ENCODE measurements around the gene FGD4.

Gene FGD4

DNA sequence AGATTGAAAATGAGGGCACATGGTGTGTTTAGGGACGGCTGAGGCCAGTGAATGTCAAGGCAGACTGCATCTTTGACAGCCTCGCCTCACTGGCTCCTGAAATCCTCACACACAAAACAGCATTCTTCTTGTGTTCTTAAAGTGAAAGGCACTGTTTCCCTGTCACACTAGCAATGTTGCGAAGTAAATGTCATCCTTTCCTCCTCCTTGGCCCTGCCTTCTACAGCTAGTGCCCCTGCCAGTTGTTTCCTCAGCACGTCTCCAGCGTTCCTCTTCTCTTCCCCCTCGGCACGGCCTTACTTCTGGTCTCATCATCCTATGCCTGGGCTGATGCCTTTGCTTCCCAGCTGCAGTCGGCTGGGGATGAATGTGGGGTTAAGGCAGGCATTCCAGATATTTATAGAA is 150.3 kb downstream of the FGD4 start:
- TF ChIP-seq, protein P1, sequence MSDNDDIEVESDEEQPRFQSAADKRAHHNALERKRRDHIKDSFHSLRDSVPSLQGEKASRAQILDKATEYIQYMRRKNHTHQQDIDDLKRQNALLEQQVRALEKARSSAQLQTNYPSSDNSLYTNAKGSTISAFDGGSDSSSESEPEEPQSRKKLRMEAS (IDR thresholded peaks at IDR 0.05) = no peak
- TF ChIP-seq, protein P2, sequence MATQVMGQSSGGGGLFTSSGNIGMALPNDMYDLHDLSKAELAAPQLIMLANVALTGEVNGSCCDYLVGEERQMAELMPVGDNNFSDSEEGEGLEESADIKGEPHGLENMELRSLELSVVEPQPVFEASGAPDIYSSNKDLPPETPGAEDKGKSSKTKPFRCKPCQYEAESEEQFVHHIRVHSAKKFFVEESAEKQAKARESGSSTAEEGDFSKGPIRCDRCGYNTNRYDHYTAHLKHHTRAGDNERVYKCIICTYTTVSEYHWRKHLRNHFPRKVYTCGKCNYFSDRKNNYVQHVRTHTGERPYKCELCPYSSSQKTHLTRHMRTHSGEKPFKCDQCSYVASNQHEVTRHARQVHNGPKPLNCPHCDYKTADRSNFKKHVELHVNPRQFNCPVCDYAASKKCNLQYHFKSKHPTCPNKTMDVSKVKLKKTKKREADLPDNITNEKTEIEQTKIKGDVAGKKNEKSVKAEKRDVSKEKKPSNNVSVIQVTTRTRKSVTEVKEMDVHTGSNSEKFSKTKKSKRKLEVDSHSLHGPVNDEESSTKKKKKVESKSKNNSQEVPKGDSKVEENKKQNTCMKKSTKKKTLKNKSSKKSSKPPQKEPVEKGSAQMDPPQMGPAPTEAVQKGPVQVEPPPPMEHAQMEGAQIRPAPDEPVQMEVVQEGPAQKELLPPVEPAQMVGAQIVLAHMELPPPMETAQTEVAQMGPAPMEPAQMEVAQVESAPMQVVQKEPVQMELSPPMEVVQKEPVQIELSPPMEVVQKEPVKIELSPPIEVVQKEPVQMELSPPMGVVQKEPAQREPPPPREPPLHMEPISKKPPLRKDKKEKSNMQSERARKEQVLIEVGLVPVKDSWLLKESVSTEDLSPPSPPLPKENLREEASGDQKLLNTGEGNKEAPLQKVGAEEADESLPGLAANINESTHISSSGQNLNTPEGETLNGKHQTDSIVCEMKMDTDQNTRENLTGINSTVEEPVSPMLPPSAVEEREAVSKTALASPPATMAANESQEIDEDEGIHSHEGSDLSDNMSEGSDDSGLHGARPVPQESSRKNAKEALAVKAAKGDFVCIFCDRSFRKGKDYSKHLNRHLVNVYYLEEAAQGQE (IDR thresholded peaks at IDR 0.05; ENCODE audit: low read depth) = no peak
- no peak for TF ChIP-seq TCF12 (IDR thresholded peaks at IDR 0.05; ENCODE audit: low read depth)
- TF ChIP-seq EP300 (IDR thresholded peaks at IDR 0.05; ENCODE audit: borderline replicate concordance) = no peak
- no peak for TF ChIP-seq TEAD4 (IDR thresholded peaks at IDR 0.05)
- no peak for TF ChIP-seq NFIC (IDR thresholded peaks at IDR 0.05)
- no peak for TF ChIP-seq ZBTB7A (IDR thresholded peaks at IDR 0.05; ENCODE audit: low read depth)
- no peak for TF ChIP-seq TAF1 (IDR thresholded peaks at IDR 0.05; ENCODE audit: low read depth)
- no peak for TF ChIP-seq YY1 (IDR thresholded peaks at IDR 0.05; ENCODE audit: low read depth)
- TF ChIP-seq, protein P3, sequence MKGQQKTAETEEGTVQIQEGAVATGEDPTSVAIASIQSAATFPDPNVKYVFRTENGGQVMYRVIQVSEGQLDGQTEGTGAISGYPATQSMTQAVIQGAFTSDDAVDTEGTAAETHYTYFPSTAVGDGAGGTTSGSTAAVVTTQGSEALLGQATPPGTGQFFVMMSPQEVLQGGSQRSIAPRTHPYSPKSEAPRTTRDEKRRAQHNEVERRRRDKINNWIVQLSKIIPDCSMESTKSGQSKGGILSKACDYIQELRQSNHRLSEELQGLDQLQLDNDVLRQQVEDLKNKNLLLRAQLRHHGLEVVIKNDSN (IDR thresholded peaks at IDR 0.05) = no peak
- TF ChIP-seq FOXM1 (IDR thresholded peaks at IDR 0.05; ENCODE audit: borderline replicate concordance, low read depth) = no peak
- TF ChIP-seq RAD21 (IDR thresholded peaks at IDR 0.05; ENCODE audit: low read depth) = no peak
- TF ChIP-seq CREB1 (IDR thresholded peaks at IDR 0.05; ENCODE audit: low read depth) = no peak
- TF ChIP-seq EGR1 (IDR thresholded peaks at IDR 0.05) = no peak
- TF ChIP-seq CEBPB (IDR thresholded peaks at IDR 0.05) = no peak

DNA sequence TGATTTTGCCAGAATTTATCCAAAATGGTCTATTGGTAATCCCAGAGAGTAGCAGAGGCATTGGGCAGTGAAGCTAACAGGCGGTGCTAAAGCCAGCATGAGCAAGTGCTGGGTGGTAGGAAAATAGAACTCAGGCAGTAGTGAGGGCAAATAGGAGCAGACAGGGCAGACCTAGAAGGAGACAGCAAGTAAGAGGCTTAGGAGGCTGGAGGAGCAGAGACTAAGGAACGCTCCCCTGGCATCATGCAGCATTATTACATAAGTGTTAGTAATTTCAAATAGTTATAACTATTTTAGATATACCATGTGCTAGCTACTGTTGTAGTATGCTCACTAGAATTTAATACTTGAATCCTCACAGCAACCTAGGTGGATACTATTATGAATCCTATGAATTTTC is 151.7 kb downstream of the FGD4 start:
- TF ChIP-seq RAD21 (IDR thresholded peaks at IDR 0.05; ENCODE audit: low read depth) = no peak
- TF ChIP-seq EP300 (IDR thresholded peaks at IDR 0.05; ENCODE audit: borderline replicate concordance) = no peak
- TF ChIP-seq, protein P3 (IDR thresholded peaks at IDR 0.05) = no peak
- no peak for TF ChIP-seq TAF1 (IDR thresholded peaks at IDR 0.05; ENCODE audit: low read depth)
- TF ChIP-seq FOXM1 (IDR thresholded peaks at IDR 0.05; ENCODE audit: borderline replicate concordance, low read depth) = no peak
- TF ChIP-seq YY1 (IDR thresholded peaks at IDR 0.05; ENCODE audit: low read depth) = no peak
- TF ChIP-seq CEBPB (IDR thresholded peaks at IDR 0.05) = no peak
- TF ChIP-seq, protein P2 (IDR thresholded peaks at IDR 0.05; ENCODE audit: low read depth) = no peak
- TF ChIP-seq TCF12 (IDR thresholded peaks at IDR 0.05; ENCODE audit: low read depth) = no peak
- no peak for TF ChIP-seq TEAD4 (IDR thresholded peaks at IDR 0.05)

DNA sequence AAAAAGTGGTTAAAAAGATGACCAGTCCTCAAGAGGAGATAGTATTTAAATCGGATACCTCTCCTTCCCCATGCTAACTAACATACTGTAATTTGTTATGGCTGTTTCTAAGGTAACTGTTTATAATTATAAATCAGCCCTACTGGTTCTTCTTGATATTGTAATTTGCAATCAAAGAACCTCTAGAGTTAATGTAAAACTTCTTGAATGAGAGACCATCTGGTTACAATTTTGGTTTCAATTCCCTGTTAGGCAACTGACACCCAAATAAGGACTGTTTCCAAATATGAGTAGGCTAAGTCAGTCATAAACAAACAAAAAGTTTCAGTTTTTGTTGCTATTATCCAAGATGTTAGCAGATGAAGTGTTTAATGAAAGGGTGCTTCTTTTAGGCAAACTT is 159.5 kb downstream of the FGD4 start:
- no peak for TF ChIP-seq ZBTB7A (IDR thresholded peaks at IDR 0.05; ENCODE audit: low read depth)
- no peak for TF ChIP-seq TEAD4 (IDR thresholded peaks at IDR 0.05)
- TF ChIP-seq RAD21 (IDR thresholded peaks at IDR 0.05; ENCODE audit: low read depth) = no peak
- TF ChIP-seq FOXM1 (IDR thresholded peaks at IDR 0.05; ENCODE audit: borderline replicate concordance, low read depth) = no peak
- TF ChIP-seq EGR1 (IDR thresholded peaks at IDR 0.05) = no peak
- TF ChIP-seq, protein P3 (IDR thresholded peaks at IDR 0.05) = no peak
- TF ChIP-seq TCF12 (IDR thresholded peaks at IDR 0.05; ENCODE audit: low read depth) = no peak
- TF ChIP-seq CEBPB (IDR thresholded peaks at IDR 0.05) = no peak
- TF ChIP-seq, protein P1 (IDR thresholded peaks at IDR 0.05) = no peak
- TF ChIP-seq YY1 (IDR thresholded peaks at IDR 0.05; ENCODE audit: low read depth) = no peak
- no peak for TF ChIP-seq CREB1 (IDR thresholded peaks at IDR 0.05; ENCODE audit: low read depth)
- no peak for TF ChIP-seq NFIC (IDR thresholded peaks at IDR 0.05)
- no peak for TF ChIP-seq TAF1 (IDR thresholded peaks at IDR 0.05; ENCODE audit: low read depth)
- TF ChIP-seq, protein P2 (IDR thresholded peaks at IDR 0.05; ENCODE audit: low read depth) = no peak
- no peak for TF ChIP-seq EP300 (IDR thresholded peaks at IDR 0.05; ENCODE audit: borderline replicate concordance)

DNA sequence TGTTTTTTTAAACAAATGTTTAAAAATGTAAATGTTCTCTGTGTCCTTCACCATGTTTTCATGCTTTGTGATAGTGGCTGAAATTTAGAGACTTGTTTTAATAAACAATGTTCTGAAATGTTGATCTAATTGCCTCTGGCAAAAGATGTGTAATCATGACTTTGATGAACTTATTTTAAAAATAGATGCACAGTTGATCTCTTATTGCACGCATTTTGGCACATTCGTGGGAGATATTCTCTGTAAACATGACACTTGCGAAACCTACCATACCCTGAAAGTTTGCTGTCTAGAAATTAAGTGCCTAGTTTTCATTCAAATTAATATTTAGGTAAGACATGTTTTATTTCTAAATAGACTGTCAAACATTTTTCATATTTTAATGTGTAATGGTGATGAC is 160.1 kb downstream of the FGD4 start:
- TF ChIP-seq TAF1 (IDR thresholded peaks at IDR 0.05; ENCODE audit: low read depth) (no peak), EGR1 (IDR thresholded peaks at IDR 0.05) (no peak), FOXM1 (IDR thresholded peaks at IDR 0.05; ENCODE audit: borderline replicate concordance, low read depth) (no peak), YY1 (IDR thresholded peaks at IDR 0.05; ENCODE audit: low read depth) (no peak)
